ENCODE results near the gene TMC7. TPM values are rescaled to one million over a fixed set of nuclear protein-coding genes. Genes with fewer than 3 reads are reported as not detected.

Gene TMC7
- total RNA-seq, 1 donor from 2014 or later: 3.3 TPM

DNA sequence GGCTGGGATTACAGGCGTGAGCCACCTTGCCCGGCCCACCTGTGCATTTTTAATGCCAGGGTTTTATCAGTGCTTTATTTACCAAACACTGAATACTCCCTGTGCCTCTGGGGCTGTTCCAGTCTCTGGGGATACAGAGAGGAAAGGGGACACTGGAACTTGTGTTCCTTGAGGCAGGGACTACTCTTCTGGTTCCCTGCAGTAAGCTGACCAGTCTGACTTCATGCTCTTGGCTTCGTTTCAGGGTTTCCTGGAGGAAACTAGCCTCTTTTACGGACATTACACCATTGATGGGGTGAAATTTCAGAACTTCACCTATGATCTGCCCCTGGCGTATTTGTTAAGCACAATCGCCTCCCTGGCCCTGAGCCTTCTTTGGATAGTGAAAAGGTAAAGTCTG is 46.2 kb downstream of the TMC7 start:
- peak; percentile 24 for DNase-seq (ENCODE audit: low read depth, low spot score)

DNA sequence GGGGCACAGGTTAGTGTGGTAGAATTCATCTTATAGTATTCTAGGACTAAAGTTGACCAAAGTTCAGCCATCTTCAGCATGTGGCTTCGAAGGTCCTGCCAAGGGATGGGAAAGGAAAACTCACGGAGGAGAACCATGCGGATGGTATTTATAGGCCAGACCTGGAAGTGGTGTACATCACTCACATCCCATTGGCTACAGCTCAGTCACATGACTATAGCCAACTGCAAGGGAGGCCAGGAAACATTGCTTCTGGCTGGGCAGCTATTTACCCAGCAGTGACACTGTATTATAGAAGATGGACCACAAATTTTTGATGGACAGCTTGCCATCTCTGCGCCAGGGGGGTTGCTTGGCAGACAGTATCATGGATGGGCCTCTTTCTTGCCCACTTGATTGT is 48.0 kb downstream of the TMC7 start:
- DNase-seq (ENCODE audit: low read depth, low spot score): no peak

DNA sequence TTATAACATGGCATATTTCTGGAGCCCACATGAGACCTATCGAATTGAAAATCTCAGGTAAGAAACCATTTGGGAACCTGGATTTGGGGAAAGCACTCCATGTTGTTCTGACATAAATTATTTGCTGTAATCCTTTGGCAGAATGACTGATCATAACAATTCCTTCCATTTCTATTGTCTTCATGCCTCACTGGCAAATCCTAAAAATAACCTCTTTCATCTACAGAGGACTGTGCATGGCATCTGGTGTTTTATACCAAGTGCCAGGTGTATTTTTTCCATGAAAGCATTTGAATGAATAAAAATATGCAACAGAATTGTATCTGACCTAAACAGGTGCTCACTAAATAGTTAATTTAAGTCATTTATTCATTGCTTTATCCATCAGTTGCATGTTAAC is 50.0 kb downstream of the TMC7 start:
- no peak for DNase-seq (ENCODE audit: low read depth, low spot score)

DNA sequence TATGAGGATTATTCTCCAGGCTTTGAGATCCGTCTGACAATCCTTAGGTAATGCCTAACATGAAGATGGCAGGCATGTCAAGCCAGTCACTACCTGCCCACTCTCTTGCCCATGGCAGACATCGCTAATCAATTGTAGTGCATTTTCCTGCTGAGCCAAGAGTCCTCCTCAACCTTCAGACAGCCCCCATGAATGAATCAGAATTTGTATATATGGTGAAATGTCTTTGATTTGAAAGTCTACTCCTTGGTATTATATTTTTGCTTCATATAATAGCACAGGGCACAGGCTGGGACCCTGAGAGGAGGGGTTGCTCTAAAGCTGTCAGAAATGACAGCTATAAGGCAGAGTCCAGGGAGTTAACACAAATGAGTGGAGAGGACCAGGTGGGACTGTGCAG is 56.7 kb downstream of the TMC7 start:
- no peak for DNase-seq (ENCODE audit: low read depth, low spot score)

DNA sequence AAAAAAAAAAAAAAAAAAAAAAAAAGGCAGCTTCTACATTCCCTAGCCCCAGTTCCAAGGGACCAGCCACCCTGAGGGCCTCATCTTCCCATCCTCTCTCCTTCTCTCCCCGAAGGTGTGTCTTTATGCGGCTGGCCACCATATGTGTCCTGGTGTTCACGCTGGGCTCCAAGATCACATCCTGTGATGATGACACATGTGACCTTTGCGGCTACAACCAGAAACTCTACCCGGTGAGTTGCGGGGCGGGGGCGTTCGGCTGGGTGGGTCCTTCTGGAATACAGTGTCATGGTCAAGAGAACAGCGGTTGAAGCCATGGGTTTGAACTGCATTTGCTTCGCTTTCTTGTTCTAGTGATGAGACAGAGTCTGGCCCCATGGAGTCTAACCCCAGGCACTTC is 61.0 kb downstream of the TMC7 start:
- no peak for DNase-seq (ENCODE audit: low read depth, low spot score)

DNA sequence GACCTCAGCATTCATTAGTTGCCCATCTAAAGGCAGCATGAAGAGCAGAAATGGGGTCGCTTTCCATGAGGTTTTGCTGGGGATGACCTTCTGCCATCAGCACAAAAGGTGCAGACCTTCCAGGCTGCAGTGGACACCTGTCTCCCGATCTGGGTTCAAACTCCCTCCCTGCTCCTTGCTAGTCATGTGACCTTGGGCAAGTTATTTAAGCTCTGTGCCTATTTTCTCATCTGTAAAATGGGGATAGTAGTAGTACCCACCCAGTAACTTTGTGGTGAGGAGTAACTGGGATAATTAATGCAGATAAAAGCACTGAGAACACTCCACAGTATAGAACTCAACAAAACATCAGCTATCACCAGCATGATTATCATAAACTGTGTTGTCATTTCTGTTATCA is 62.3 kb downstream of the TMC7 start:
- no peak for DNase-seq (ENCODE audit: low read depth, low spot score)

DNA sequence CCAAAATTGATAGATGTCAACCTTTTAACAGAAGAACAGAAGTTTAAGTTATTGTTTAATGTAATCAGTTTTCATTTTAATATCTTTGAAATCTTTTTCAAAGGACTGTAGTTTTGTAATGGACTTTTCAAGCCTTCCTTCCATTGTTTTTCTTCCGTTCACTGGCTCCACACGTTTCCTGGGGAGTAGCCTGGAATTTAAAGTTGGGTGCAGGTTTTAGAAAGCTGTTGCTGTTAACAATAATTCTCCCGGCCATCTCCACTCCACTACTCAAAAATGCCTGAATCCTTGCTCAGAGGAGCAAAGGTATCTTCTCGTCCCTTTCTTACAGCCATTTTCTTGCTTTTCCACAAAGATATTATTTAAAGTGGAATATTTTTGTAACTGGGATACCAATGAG is 79.0 kb downstream of the TMC7 start:
- no peak for DNase-seq (ENCODE audit: low read depth, low spot score)

DNA sequence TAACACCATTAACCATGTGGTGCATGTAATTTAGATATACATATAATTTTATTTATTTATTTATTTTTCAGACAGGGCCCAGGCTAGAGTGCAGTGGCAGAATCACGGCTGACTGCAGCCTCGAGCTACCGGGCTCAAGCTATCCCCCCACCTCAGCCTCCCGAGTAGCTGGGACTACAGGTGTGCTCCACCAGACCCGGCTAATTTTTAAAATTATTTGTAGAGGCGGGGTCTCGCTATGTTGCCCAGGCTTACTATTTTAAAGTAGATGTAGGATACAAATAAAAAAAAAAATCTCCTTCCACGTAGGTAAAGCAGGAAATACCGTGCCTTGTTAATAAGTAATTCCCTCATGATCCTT is 83.2 kb downstream of the TMC7 start:
- no peak for DNase-seq (ENCODE audit: low read depth, low spot score)

DNA sequence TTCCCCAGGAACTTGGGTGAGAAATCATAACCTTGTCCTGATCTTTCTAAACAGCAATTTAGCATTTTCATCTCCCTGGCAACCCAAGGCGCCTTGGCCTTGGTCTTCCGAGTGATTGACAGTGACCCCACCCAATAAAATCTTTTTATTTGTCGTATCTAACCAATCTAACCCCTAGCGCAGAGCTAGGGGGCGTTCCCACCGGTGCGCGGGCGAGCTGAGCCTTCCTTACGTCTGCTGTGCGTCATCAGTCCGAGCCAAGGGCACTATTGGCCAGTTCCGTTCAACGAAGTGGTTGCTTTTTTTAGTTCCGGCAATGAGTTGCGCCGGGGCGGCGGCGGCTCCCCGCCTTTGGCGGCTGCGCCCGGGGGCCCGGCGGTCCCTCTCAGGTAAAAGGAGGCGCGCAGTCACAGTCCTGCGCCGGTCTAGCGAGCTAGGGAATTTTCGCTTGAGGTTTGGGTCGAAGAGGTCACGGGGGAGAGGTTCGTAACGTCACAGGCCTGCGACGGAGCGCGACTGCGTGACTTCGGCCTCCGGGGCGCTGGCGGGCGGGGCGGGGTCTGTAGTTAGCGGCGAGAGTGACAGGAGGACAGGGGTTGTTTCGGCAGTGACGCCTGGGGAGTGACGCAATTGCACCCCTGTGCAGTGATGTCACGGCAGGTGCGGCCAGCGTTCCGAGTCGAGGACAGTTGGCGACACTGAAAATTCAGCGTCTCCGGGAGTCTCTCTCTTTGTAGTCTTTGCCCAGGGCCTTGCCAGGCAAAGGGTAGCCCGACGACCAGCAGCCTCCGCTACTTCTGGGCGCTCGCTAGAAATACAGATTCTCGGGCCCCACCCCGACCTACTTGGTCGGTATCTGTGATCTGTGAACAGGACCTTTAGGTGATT is 83.9 kb downstream of the TMC7 start, which contains the start of gene COQ7:
TSS of gene COQ7 (plus strand) at position 266 of the 888 bp plus-strand sequence. CDS start at position 317, 51 bp downstream.
- DNase-seq (ENCODE audit: low read depth, low spot score): peak; percentile 99

DNA sequence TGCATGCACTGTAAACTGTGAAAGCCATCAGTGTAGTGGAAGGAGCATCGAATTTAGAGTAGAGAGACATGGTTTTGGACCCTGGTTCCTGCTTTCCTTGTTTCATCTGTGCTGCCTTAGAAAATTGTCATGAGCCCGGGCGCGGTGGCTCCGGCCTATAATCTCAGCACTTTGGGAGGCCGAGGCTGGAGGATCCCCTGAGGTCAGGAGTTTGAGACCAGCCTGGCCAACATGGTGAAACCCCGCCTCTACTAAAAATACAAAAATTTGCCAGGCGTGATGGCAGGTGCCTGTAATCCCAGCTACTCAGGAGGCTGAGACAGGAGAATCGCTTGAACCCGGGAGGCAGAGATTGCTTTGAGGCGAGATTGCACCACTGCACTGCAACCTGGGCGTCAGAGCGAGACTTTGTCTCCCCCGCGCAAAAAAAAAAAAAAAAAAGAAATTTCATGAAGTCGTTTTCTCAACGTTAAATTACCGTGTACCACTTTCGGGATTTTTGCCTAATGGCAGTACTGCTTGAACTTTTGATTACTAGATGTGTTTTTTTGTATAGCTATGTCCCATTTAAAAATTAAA is 84.6 kb downstream of the TMC7 start:
- no peak for DNase-seq (ENCODE audit: low read depth, low spot score)

DNA sequence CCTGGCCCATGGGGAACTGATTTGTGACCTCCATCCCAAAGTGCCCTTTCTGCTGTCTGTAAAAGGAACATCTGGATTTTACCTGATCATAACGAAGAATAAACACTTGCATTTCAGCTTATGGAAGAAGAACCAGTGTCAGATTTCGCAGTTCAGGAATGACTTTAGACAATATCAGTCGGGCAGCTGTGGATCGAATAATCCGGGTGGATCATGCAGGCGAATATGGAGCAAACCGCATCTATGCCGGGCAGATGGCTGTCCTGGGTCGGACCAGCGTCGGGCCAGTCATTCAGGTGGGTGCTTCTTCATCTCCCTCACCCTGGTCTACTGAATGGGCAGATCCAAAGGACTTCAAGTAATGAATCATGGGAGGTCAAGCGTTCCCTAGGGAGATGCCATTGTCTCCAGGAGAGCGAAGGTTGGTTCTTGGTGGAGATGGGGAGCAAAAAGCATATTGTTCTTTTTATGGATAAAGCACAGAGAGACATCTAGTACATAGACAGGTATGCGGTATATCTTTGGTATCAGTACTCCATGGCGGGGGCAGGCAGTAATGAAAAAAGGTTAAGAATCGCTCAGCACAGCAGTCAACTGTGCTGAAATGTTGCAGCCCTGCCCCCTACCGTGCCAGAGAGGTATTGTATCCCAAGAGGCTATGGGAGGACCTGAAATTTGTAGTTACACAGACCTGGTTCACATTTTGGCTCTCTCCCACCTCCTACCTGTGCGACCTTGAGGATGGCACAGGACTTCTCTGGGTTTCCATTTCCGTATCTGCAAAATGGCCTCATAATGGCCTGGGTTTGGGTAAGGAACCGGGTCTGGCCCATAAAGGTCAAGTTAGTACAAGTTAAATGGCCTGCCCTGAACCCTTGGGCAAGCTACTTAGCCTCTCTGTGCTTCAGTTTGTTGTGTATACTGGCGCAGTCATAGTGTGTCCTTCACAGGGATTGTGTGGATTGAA is 88.4 kb downstream of the TMC7 start:
- DNase-seq (ENCODE audit: low read depth, low spot score): no peak

DNA sequence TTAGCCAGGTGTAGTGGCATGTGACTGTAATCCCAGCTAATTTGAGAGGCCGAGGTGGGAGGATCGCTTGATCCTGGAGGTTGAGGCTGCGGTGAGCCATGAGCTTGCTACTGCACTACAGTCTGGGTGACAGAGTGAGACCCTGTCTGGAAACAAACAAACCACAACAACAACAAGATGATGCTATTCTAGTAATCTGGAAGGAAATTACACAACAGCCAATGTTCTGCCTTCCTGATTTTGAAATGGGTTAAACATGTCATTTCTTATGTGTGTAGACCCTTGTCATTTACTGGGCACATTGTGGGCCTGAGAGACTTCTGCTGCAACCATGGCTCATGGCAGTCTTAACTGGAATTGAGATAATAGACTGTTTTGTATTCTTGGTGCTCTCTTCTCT is 89.6 kb downstream of the TMC7 start:
- DNase-seq (ENCODE audit: low read depth, low spot score): no peak

DNA sequence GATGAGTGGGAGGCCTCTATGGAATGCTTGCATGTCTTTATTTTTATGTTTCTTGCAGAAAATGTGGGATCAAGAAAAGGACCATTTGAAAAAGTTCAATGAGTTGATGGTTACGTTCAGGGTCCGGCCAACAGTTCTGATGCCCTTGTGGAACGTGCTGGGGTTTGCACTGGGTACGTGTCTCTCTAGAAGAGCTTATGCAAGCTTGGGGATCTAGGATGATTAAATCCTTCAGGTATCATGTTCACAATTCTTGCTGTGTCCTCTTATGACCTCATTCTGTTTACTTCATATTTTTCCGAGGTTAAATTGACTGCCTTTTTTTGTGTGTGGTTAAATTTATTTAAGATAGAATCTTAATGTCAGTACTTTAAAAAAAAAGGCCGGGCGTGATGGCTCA is 90.1 kb downstream of the TMC7 start:
- DNase-seq (ENCODE audit: low read depth, low spot score): no peak

DNA sequence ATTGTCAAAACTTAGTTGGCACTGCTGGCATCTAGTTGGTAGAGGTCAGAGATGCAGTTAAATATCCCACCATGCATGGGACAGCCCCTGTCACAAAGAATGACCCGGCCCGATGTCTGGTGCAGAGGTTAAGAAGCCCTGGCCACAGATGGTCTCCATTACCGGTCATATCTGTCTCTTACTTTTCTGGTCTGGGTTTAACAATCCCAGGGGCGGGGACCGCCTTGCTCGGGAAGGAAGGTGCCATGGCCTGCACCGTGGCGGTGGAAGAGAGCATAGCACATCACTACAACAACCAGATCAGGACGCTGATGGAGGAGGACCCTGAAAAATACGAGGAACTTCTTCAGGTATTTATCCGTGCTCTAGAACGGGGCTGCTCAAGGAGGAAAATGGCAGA is 91.8 kb downstream of the TMC7 start:
- DNase-seq (ENCODE audit: low read depth, low spot score): no peak

DNA sequence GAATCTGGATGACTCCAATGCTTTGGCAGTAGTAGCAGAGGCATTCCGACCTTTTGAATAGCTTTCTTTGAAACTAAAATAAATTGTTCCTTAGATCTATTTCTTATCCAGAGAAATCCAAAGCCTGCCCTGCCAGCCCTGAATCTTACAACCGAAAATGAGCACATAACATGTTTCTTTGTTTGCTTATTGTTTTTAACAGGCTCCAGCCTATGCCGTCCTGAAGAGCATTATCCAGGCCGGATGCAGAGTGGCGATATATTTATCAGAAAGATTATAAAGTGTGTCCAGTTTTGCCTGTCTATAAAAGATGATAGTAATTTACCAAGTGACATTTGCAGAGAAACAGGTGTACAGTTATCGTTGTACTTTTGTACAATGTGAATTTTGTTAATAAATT is 94.1 kb downstream of the TMC7 start:
- DNase-seq (ENCODE audit: low read depth, low spot score): no peak

DNA sequence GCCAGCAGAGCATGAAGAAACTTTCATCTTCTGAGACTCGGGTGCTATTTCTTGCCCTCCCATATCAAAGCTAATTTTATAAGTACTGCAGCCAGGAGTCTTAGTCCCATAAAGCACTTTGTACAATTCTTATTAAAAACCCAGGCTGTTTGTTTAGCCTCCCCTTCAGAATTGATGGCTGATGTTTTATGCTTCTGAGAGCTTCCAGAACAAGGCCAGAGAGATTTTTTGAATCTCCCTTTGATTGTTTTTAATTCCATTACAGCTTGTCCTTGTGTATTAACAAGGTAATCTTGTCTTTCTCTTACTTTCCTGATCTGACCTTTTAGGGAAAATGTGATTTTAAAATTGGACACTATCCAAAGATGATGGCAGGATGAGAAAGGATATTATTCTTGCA is 99.9 kb downstream of the TMC7 start:
- no peak for DNase-seq (ENCODE audit: low read depth, low spot score)

DNA sequence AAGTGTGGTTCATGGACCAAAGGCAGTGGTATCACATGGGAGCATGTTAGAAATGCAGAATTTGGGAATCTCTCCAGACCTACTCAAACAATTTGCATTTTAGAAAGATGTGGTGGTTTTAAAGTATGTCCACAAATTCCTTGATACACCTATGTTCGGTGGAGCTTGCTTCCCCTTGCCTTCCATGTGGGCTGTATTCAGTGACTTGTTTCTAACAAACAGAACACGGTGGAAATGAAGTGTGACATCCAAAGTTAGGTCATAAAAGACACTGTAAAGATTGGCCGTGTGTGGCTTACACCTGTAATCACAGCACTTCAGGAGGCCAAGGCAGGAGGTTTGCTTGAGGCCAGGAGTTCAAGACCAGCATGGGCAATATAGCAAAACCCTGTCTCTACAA is 100.4 kb downstream of the TMC7 start:
- no peak for DNase-seq (ENCODE audit: low read depth, low spot score)

DNA sequence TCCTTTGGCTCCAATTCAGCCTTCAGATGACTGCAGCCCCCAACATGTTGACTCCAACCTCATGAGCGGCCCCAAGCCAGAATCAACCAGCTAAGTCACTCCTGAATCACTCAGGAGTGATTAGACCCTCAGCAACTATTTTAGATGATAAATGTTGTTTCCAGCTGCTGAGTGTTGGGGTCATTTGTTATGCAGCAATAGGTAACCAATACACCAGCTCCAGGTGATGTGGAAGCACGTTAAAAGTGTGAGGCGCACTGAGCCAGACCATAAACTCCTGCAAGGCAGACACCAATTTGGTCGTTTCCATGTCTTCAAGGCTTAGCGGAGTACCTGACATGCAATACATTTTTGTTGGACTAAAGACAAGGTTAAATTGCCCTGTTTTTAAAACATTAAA is 101.1 kb downstream of the TMC7 start:
- no peak for DNase-seq (ENCODE audit: low read depth, low spot score)

DNA sequence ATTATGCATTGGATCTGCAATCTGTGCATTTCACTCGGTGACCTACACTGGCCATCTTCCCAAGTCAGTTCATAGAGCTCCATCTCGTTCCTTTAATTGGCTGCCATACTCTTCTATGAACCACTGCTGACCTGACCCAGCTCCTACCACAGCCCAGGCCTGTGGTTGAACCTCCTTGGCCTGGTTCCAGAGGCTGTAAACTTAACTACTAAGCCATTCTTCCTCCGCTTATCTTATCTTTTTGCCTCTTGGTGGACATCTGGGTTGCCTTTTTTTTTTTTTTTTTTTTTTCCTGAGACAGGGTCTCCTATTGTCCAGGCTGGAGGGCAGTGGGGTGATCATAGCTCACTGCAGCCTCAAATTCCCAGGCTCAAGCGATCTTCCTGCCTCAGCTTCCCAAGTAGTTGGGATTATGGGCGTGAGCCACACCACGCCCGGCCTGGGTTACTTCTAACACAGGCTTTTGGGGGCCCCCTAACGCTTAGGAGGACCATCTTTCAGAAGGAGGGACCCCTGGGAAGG is 102.0 kb downstream of the TMC7 start:
- no peak for DNase-seq (ENCODE audit: low read depth, low spot score)

DNA sequence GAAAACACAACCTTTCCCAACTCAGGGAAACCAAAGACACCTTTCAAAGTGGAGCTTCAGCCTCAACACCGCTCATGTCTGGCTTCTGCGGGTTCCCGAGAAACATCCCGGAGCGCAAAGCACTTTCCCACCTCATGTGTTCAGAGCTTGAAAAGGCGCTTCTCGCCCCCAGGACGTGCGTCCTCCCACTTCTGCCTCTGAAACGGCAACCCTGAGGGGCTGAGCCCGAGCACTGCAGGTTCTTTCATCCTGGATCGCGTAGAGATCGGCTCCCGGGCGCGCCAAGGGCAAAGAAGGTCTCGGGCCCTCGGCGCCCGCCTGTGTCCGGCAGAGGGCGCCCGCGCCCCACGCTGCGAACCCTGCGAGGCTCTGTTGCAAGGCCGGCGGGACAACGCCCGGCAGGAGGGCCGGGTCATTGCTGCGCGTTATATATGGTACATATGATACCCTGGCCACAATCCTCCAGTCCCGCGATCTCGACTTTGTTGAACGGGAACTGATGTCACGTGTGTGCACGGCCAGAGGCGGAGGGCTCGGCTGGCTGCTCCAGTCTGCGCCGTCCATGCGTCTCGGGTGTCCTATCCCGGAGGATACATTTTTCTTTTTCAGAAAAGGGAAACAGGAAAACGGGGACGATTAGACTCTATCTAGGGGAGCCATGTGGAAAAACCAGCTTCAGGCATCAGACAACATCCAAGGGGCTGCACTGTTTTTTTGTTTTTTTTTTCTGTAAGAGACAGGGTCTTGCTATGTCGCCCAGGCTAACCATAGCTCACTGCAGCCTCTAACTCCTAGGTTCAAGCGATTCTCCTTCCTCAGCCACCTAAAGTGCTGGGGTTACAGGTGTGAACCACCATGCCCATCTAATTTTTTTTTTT is 102.8 kb downstream of the TMC7 start:
- DNase-seq (ENCODE audit: low read depth, low spot score): peak; percentile 78

Data from pulmonary artery endothelial cell (primary cell).